Neural crest cell (in vitro differentiated cells): Measurements from ENCODE around the gene NAPEPLD. TPM values are rescaled to one million over a fixed set of nuclear protein-coding genes. Genes with fewer than 3 reads are reported as not detected.
"Not testable (repeated sequence)": the region's sequence is repeated elsewhere in the genome, so short reads cannot be mapped to it uniquely, and the experiment has no call there.

Experiments
- DNase-seq: peaks from one replicate; pipeline ENCODE4 v3.0.0; 2021; ENCODE audit warnings: low read depth, mixed read lengths, low spot score
- H3K27ac Mint-ChIP-seq: one replicate; pipeline ENCODE4 v1.8.0; 2021; ENCODE audit warnings: mild to moderate bottlenecking, mixed read lengths; ENCODE audit not compliant: unreplicated experiment
- H3K27me3 Mint-ChIP-seq: 2 replicates; pipeline ENCODE4 v1.8.0; 2021; ENCODE audit warnings: low read depth, mild to moderate bottlenecking, mixed read lengths
- H3K36me3 Mint-ChIP-seq: 2 replicates; pipeline ENCODE4 v1.8.0; 2021; ENCODE audit warnings: low read depth, mild to moderate bottlenecking, mixed read lengths
- H3K4me1 Mint-ChIP-seq: 2 replicates; pipeline ENCODE4 v1.8.0; 2021; ENCODE audit warnings: mixed read lengths
- H3K4me3 Mint-ChIP-seq: one replicate; pipeline ENCODE4 v1.8.0; 2021; ENCODE audit warnings: mild to moderate bottlenecking, mixed read lengths
- H3K9me3 Mint-ChIP-seq: 2 replicates; pipeline ENCODE4 v1.8.0; 2021; ENCODE audit warnings: mixed read lengths
- CTCF ChIP-seq: fragments of 200-600 bp; sonication (generic); conservative IDR thresholded peaks from 2 replicates; pipeline ENCODE4 v1.5.0; 2021; ENCODE audit warnings: antibody characterized with exemption, mild to moderate bottlenecking
- total RNA-seq: library from RNA; stranded (reverse); gene quantifications from 2 replicates; pipeline ENCODE4 v1.2.1, GENCODE V29; 2021

The NAPEPLD gene
- total RNA-seq, 1 donor from 2014 or later, result 15.0 TPM

GRCh38 chr7:103079836-103080235 is 69.1 kb downstream of the NAPEPLD start:
- no peak for DNase-seq
- Mint-ChIP-seq H3K4me3 (no peak overlapping the region), H3K36me3 (no peaks in the 10 kb centered on the region), H3K27me3 (no peaks in the 10 kb centered on the region), H3K9me3 (no peaks in the 10 kb centered on the region), H3K27ac (no peak overlapping the region), H3K4me1 (peaks cover 11% of the 10 kb centered on the region)
- no peak for TF ChIP-seq CTCF

GRCh38 chr7:103078226-103078625 is 70.7 kb downstream of the NAPEPLD start:
- Mint-ChIP-seq H3K4me1 (peaks cover 22% of the 10 kb centered on the region), H3K4me3 (peak overlapping the region; percentile 81)
- not testable (repeated sequence) for H3K9me3 Mint-ChIP-seq, H3K27ac Mint-ChIP-seq, DNase-seq, H3K27me3 Mint-ChIP-seq, H3K36me3 Mint-ChIP-seq

GRCh38 chr7:103077318-103077717 is 71.6 kb downstream of the NAPEPLD start:
- H3K36me3 Mint-ChIP-seq, result peaks cover 2% of the 10 kb centered on the region
- DNase-seq, result no peak
- H3K4me3 Mint-ChIP-seq, result peak overlapping the region; percentile 71
- no peaks in the 10 kb centered on the region for H3K9me3 Mint-ChIP-seq
- H3K4me1 Mint-ChIP-seq, result peaks cover 26% of the 10 kb centered on the region
- no peaks in the 10 kb centered on the region for H3K27me3 Mint-ChIP-seq
- no peak overlapping the region for H3K27ac Mint-ChIP-seq
- TF ChIP-seq CTCF, result no peak

- no peaks in the 10 kb centered on the region for H3K9me3 Mint-ChIP-seq
- H3K36me3 Mint-ChIP-seq, result peaks cover 2% of the 10 kb centered on the region
- H3K27me3 Mint-ChIP-seq, result no peaks in the 10 kb centered on the region
- no peak overlapping the region for H3K27ac Mint-ChIP-seq
- no peak for TF ChIP-seq CTCF
- no peak for DNase-seq
- no peak overlapping the region for H3K4me3 Mint-ChIP-seq
- peaks cover 26% of the 10 kb centered on the region for H3K4me1 Mint-ChIP-seq
Measured at GRCh38 chr7:103076764-103077163, 72.1 kb downstream of the NAPEPLD start.

GRCh38 chr7:103075337-103075918 is 73.5 kb downstream of the NAPEPLD start:
- Mint-ChIP-seq H3K36me3 (peaks cover 2% of the 10 kb centered on the region), H3K27me3 (no peaks in the 10 kb centered on the region), H3K4me3 (peak overlapping the region; percentile 98), H3K27ac (peak overlapping the region; percentile 91), H3K4me1 (peaks cover 26% of the 10 kb centered on the region), H3K9me3 (no peaks in the 10 kb centered on the region)
- no peak for TF ChIP-seq CTCF
- DNase-seq, result peak; percentile 29

GRCh38 chr7:103074519-103075336 is 74.2 kb downstream of the NAPEPLD start, which contains the start of the genes ARMC10 and FBXL13:
ARMC10 (plus strand) TSS chr7:103075140; CDS start chr7:103075273, 133 bp downstream.
FBXL13 (minus strand) TSS chr7:103074796.
- H3K4me3 Mint-ChIP-seq, result peak within 1 kb of the TSS; percentile 98
- TF ChIP-seq CTCF, result peak; percentile 40
- no peaks in the 10 kb centered on the region for H3K9me3 Mint-ChIP-seq
- peak within 1 kb of the TSS; percentile 91 for H3K27ac Mint-ChIP-seq
- peaks cover 2% of the 10 kb centered on the region for H3K36me3 Mint-ChIP-seq
- DNase-seq, result peak; percentile 80
- H3K27me3 Mint-ChIP-seq, result no peaks in the 10 kb centered on the region
- H3K4me1 Mint-ChIP-seq, result peaks cover 26% of the 10 kb centered on the region
